H9 (cell line): ENCODE measurements around the gene TPSB2. TPM values are rescaled to one million over a fixed set of nuclear protein-coding genes. Genes with fewer than 3 reads are reported as not detected.

ENCODE experiments used
- DNase-seq: peaks from one replicate; pipeline ENCODE4 v3.0.0-alpha.2; 2017
- H2AFZ ChIP-seq: one replicate; pipeline ENCODE4 v1.6.1; 2013; ENCODE audit warnings: mild to moderate bottlenecking, low read length, control low read depth, moderate library complexity
- H2AK5ac ChIP-seq: 2 replicates; pipeline ENCODE4 v1.6.1; 2013; ENCODE audit warnings: low read length, control low read depth, mixed read lengths; ENCODE audit not compliant: insufficient read length
- H2BK120ac ChIP-seq: one replicate; pipeline ENCODE4 v1.6.1; 2013; ENCODE audit warnings: low read depth, mild to moderate bottlenecking, low read length, control low read depth, inconsistent platforms; ENCODE audit not compliant: poor library complexity, severe bottlenecking
- H2BK12ac ChIP-seq: 2 replicates; pipeline ENCODE4 v1.6.1; 2013; ENCODE audit warnings: low read length, control low read depth, mixed read lengths, low read depth; ENCODE audit not compliant: insufficient read length
- H2BK15ac ChIP-seq: 2 replicates; pipeline ENCODE4 v1.6.1; 2013; ENCODE audit warnings: low read depth, low read length, control low read depth
- H2BK20ac ChIP-seq: one replicate; pipeline ENCODE4 v1.6.1; 2013; ENCODE audit warnings: low read depth, mild to moderate bottlenecking, low read length, control low read depth, inconsistent platforms; ENCODE audit not compliant: poor library complexity, severe bottlenecking
- H2BK5ac ChIP-seq: 2 replicates; pipeline ENCODE4 v1.6.1; 2013; ENCODE audit warnings: low read length, control low read depth, mixed read lengths; ENCODE audit not compliant: insufficient read length
- H3K14ac ChIP-seq: 2 replicates; pipeline ENCODE4 v1.6.1; 2013; ENCODE audit warnings: low read length, control low read depth; ENCODE audit not compliant: insufficient read depth
- H3K18ac ChIP-seq: 2 replicates; pipeline ENCODE4 v1.6.1; 2013; ENCODE audit warnings: low read depth, mild to moderate bottlenecking, mixed read lengths, low read length, control low read depth; ENCODE audit not compliant: insufficient read length
- H3K23ac ChIP-seq: 2 replicates; pipeline ENCODE4 v1.6.1; 2013; ENCODE audit warnings: low read length, control low read depth, mixed read lengths, low read depth; ENCODE audit not compliant: insufficient read length
- H3K23me2 ChIP-seq: 2 replicates; pipeline ENCODE4 v1.6.1; 2013; ENCODE audit warnings: low read depth, mild to moderate bottlenecking, mixed read lengths, low read length, control low read depth; ENCODE audit not compliant: insufficient read length, poor library complexity, severe bottlenecking
- H3K27ac ChIP-seq: 2 replicates; pipeline ENCODE4 v1.5.1; 2013; ENCODE audit warnings: low read length, control low read depth, mixed read lengths, low read depth; ENCODE audit not compliant: insufficient read length
- H3K27me3 ChIP-seq: 2 replicates; pipeline ENCODE4 v1.6.1; 2013; ENCODE audit warnings: low read length, control low read depth, inconsistent platforms; ENCODE audit not compliant: insufficient read depth
- H3K4ac ChIP-seq: 2 replicates; pipeline ENCODE4 v1.6.1; 2013; ENCODE audit warnings: low read depth, mild to moderate bottlenecking, control low read depth, inconsistent platforms, low read length, moderate library complexity
- H3K4me1 ChIP-seq: 2 replicates; pipeline ENCODE4 v1.6.1; 2013; ENCODE audit warnings: low read length, control low read depth, inconsistent platforms; ENCODE audit not compliant: insufficient read depth
- H3K4me2 ChIP-seq: 2 replicates; pipeline ENCODE4 v1.6.1; 2013; ENCODE audit warnings: low read length, control low read depth, mixed read lengths; ENCODE audit not compliant: insufficient read length, insufficient read depth
- H3K56ac ChIP-seq: 2 replicates; pipeline ENCODE4 v1.6.1; 2013; ENCODE audit warnings: low read depth, mild to moderate bottlenecking, mixed read lengths, low read length, control low read depth; ENCODE audit not compliant: insufficient read length
- H3K79me1 ChIP-seq: 2 replicates; pipeline ENCODE4 v1.6.1; 2013; ENCODE audit warnings: low read depth, mild to moderate bottlenecking, moderate library complexity, low read length, control low read depth, inconsistent platforms; ENCODE audit not compliant: insufficient read depth, poor library complexity, severe bottlenecking
- H3K79me2 ChIP-seq: 2 replicates; pipeline ENCODE4 v1.6.1; 2013; ENCODE audit warnings: low read length, control low read depth, inconsistent platforms; ENCODE audit not compliant: insufficient read depth
- H3K9ac ChIP-seq: 2 replicates; pipeline ENCODE4 v1.6.1; 2013; ENCODE audit warnings: low read length, control low read depth, mixed read lengths; ENCODE audit not compliant: insufficient read length; ENCODE audit errors: extremely low read depth
- H3K9me3 ChIP-seq: one replicate; pipeline ENCODE4 v1.6.1; 2013; ENCODE audit warnings: low read depth, low read length, inconsistent platforms; ENCODE audit not compliant: control insufficient read depth
- H3T11ph ChIP-seq: one replicate; pipeline ENCODE4 v1.6.1; 2013; ENCODE audit warnings: mild to moderate bottlenecking, low read length, control low read depth, inconsistent platforms
- H4K20me1 ChIP-seq: one replicate; pipeline ENCODE4 v1.6.1; 2013; ENCODE audit not compliant: control insufficient read depth, insufficient read length, insufficient read depth
- H4K5ac ChIP-seq: 2 replicates; pipeline ENCODE4 v1.6.1; 2013; ENCODE audit warnings: low read depth, mild to moderate bottlenecking, mixed read lengths, low read length, control low read depth; ENCODE audit not compliant: insufficient read length
- H4K8ac ChIP-seq: replicated peaks from 2 replicates; pipeline ENCODE4 v1.6.1; 2013; ENCODE audit warnings: low read length, control low read depth, mixed read lengths, low read depth; ENCODE audit not compliant: insufficient read length
- H4K91ac ChIP-seq: 2 replicates; pipeline ENCODE4 v1.6.1; 2013; ENCODE audit warnings: low read depth, mild to moderate bottlenecking, moderate library complexity, mixed read lengths, low read length, control low read depth; ENCODE audit not compliant: insufficient read length
- H3K27ac Mint-ChIP-seq, 3 experiments: 2 replicates in 2 of 3; 3 replicates in 1 of 3; pipeline ENCODE4 v1.8.0; 2020 to 2021; ENCODE audit warnings: mixed read lengths in 3 of 3, mild to moderate bottlenecking in 1 of 3, moderate library complexity in 1 of 3
- H3K27me3 Mint-ChIP-seq: 2 replicates; pipeline ENCODE4 v1.8.0; 2021; ENCODE audit warnings: low read depth, mild to moderate bottlenecking, moderate library complexity, mixed read lengths
- H3K36me3 Mint-ChIP-seq, 3 experiments: 2 replicates in 2 of 3; 3 replicates in 1 of 3; pipeline ENCODE4 v1.8.0; 2020 to 2021; ENCODE audit warnings: low read depth in 3 of 3, mixed read lengths in 3 of 3; ENCODE audit not compliant: insufficient read depth in 1 of 3
- H3K4me1 Mint-ChIP-seq, 2 experiments: 2 replicates each; pipeline ENCODE4 v1.8.0; 2020; ENCODE audit warnings: mixed read lengths in 2 of 2
- H3K4me3 Mint-ChIP-seq, 2 experiments: 2 replicates in 1 of 2; 3 replicates in 1 of 2; pipeline ENCODE4 v1.8.0; 2020 to 2021; ENCODE audit warnings: mild to moderate bottlenecking in 2 of 2, mixed read lengths in 2 of 2, moderate library complexity in 1 of 2
- H3K9me3 Mint-ChIP-seq, 2 experiments: 2 replicates in 1 of 2; 3 replicates in 1 of 2; pipeline ENCODE4 v1.8.0; 2020; ENCODE audit warnings: mild to moderate bottlenecking in 2 of 2, mixed read lengths in 2 of 2, moderate library complexity in 1 of 2
- CTCF ChIP-seq: fragments of 200-600 bp; sonication (generic); conservative IDR thresholded peaks from 3 replicates; pipeline ENCODE4 v1.8.0; 2021; ENCODE audit warnings: antibody characterized with exemption, mild to moderate bottlenecking
- WGBS: extraction: QIAGEN DNeasy Blood & Tissue Kit; methylation state at CpG from one replicate; pipeline ENCODE4 v1.1.7; 2013; ENCODE audit warnings: missing lambda C conversion rate, low lambda C conversion rate, mixed read lengths; ENCODE audit not compliant: insufficient read length; ENCODE audit errors: extremely low coverage; 5-methylcytosine and 5-hydroxymethylcytosine counted together
- total RNA-seq: library from RNA; stranded (reverse); gene quantifications from 2 replicates; pipeline ENCODE4 v1.2.1, GENCODE V29; 2021

TPSB2 gene
- total RNA-seq, 1 experiment from 2014 or later: not detected

DNA sequence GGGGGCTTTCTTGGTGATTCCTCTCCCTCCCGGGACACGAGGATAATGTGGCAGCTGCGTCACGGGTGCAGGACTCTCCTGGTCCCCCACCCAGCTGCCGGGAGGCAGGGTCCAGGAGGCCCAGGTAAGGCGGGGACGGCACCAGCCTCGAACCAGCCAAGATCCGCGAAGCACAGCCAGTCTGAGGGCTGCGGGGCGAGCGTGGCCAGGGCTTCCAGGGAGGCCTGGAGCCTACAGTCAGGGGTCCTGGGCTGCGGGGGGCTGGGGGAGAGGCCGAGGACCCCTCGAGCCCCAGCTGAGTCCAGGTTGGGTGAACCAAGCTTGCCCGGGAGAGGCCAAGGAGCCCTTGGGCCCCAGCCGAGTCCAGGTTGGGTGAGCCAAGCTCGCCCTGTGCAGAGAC lies 35.8 kb upstream of the TPSB2 start:
- Histone ChIP-seq H4K91ac (no peak overlapping the region), H2AK5ac (no peak overlapping the region), H2AFZ (no peak overlapping the region), H2BK120ac (no peak overlapping the region), H2BK5ac (no peak overlapping the region), H2BK20ac (no peak overlapping the region), H2BK15ac (no peak overlapping the region), H2BK12ac (no peak overlapping the region), H3K14ac (no peak overlapping the region), H3K18ac (no peak overlapping the region), H3K23me2 (no peaks in the 10 kb centered on the region), H4K5ac (no peak overlapping the region), H3K4me1 (no peaks in the 10 kb centered on the region; the same call in 1 of the 2 replicates), H4K8ac (no peak overlapping the region), H3K79me2 (no peaks in the 10 kb centered on the region), H3K56ac (no peak overlapping the region), H3K9ac (no peak overlapping the region), H3T11ph (no peak overlapping the region), H3K4me2 (no peak overlapping the region), H4K20me1 (no peaks in the 10 kb centered on the region), H3K27me3 (no peaks in the 10 kb centered on the region), H3K27ac (no peak overlapping the region), H3K23ac (no peak overlapping the region), H3K9me3 (no peaks in the 10 kb centered on the region), H3K4ac (no peak overlapping the region), H3K79me1 (no peaks in the 10 kb centered on the region)
- no CpG with 5 or more reads among the region's 19 CpGs for WGBS
- Mint-ChIP-seq H3K4me3 (no peak overlapping the region), H3K36me3 (peaks cover 0 to 4% (median 2%) of the 10 kb centered on the region in 3 experiments; a peak in 3 of 7 replicates), H3K27ac (no peak overlapping the region), H3K9me3 (peaks cover 11 to 19% of the 10 kb centered on the region in 2 experiments), H3K27me3 (peaks cover 30% of the 10 kb centered on the region), H3K4me1 (peaks cover 3 to 7% of the 10 kb centered on the region in 2 experiments)
- no peak for DNase-seq
- no peak for TF ChIP-seq CTCF
